ENCODE results near the gene BMP6.

- TF ChIP-seq, protein P1, sequence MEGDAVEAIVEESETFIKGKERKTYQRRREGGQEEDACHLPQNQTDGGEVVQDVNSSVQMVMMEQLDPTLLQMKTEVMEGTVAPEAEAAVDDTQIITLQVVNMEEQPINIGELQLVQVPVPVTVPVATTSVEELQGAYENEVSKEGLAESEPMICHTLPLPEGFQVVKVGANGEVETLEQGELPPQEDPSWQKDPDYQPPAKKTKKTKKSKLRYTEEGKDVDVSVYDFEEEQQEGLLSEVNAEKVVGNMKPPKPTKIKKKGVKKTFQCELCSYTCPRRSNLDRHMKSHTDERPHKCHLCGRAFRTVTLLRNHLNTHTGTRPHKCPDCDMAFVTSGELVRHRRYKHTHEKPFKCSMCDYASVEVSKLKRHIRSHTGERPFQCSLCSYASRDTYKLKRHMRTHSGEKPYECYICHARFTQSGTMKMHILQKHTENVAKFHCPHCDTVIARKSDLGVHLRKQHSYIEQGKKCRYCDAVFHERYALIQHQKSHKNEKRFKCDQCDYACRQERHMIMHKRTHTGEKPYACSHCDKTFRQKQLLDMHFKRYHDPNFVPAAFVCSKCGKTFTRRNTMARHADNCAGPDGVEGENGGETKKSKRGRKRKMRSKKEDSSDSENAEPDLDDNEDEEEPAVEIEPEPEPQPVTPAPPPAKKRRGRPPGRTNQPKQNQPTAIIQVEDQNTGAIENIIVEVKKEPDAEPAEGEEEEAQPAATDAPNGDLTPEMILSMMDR (optimal IDR thresholded peaks at IDR 0.05 in 1 of 3, IDR thresholded peaks at IDR 0.05 in 1 of 3, conservative IDR thresholded peaks at IDR 0.05 in 1 of 3; ENCODE audit: extremely low read depth in 1 of 3, insufficient read depth in 2 of 3, low read length in 3 of 3) = no peak
- no peak for TF ChIP-seq EZH2 (IDR thresholded peaks at IDR 0.05; ENCODE audit: low read length)
Measured at GRCh38 chr6:7912736-7913517, 187.0 kb downstream of the BMP6 start.

All from keratinocyte (primary cell).